GM23338 (cell line): Measurements from ENCODE around the gene GNAT1. TPM values are rescaled to one million over a fixed set of nuclear protein-coding genes. Genes with fewer than 3 reads are reported as not detected.

ENCODE experiments used
- ATAC-seq: fragments of 200-7000 bp; cut with Tn5 transposase; 3 replicates; pipeline ENCODE4 v1.9.1; 2020
- DNase-seq: peaks from one replicate; pipeline ENCODE4 v3.0.0-alpha.2; 2015; ENCODE audit warnings: low spot score
- H2AFZ ChIP-seq: fragments of 200-600 bp; sonication (generic); 2 replicates; pipeline ENCODE4 v1.8.0; 2016; ENCODE audit warnings: antibody characterized with exemption, mild to moderate bottlenecking, moderate library complexity
- H3F3A ChIP-seq: fragments of 200-600 bp; sonication (generic); replicated peaks from 2 replicates; pipeline ENCODE4 v1.8.0; 2017; ENCODE audit warnings: antibody characterized with exemption, mixed run types, low read depth
- H3K27ac ChIP-seq: fragments of 200-600 bp; sonication (generic); 2 replicates; pipeline ENCODE4 v1.6.1; 2016; ENCODE audit warnings: low read depth
- H3K27me3 ChIP-seq: fragments of 200-600 bp; sonication (generic); 2 replicates; pipeline ENCODE4 v1.8.0; 2016; ENCODE audit warnings: mild to moderate bottlenecking, mixed run types, moderate library complexity; ENCODE audit not compliant: insufficient read depth
- H3K36me3 ChIP-seq: fragments of 200-600 bp; sonication (generic); 2 replicates; pipeline ENCODE4 v1.8.0; 2016; ENCODE audit warnings: mild to moderate bottlenecking; ENCODE audit not compliant: insufficient read depth
- H3K4me1 ChIP-seq: fragments of 200-600 bp; sonication (generic); 2 replicates; pipeline ENCODE4 v1.8.0; 2016; ENCODE audit warnings: mild to moderate bottlenecking, moderate library complexity; ENCODE audit not compliant: insufficient read depth
- H3K4me2 ChIP-seq: fragments of 200-600 bp; sonication (generic); 2 replicates; pipeline ENCODE4 v1.7.1; 2017; ENCODE audit warnings: mixed run types
- H3K4me3 ChIP-seq: fragments of 200-600 bp; sonication (generic); 2 replicates; pipeline ENCODE4 v1.6.1; 2016; ENCODE audit warnings: mixed run types
- H3K79me2 ChIP-seq: fragments of 200-600 bp; sonication (generic); replicated peaks from 2 replicates; pipeline ENCODE4 v1.8.0; 2017; ENCODE audit warnings: mild to moderate bottlenecking; ENCODE audit not compliant: insufficient read depth
- H3K9me2 ChIP-seq: fragments of 200-600 bp; sonication (generic); 2 replicates; pipeline ENCODE4 v1.8.0; 2017; ENCODE audit not compliant: insufficient read depth
- H4K20me1 ChIP-seq: fragments of 200-600 bp; sonication (generic); replicated peaks from 2 replicates; pipeline ENCODE4 v1.8.0; 2017; ENCODE audit warnings: mild to moderate bottlenecking; ENCODE audit not compliant: insufficient read depth
- H3K27ac Mint-ChIP-seq: 2 replicates; pipeline ENCODE4 v1.8.0; 2020; ENCODE audit warnings: inconsistent platforms, mild to moderate bottlenecking, moderate library complexity, mixed read lengths
- H3K27me3 Mint-ChIP-seq: 3 replicates; pipeline ENCODE4 v1.8.0; 2022; ENCODE audit warnings: low read depth, mild to moderate bottlenecking, moderate library complexity, mixed read lengths, inconsistent platforms; ENCODE audit not compliant: insufficient read depth, poor library complexity
- H3K36me3 Mint-ChIP-seq: 3 replicates; pipeline ENCODE4 v1.8.0; 2021; ENCODE audit warnings: low read depth, mild to moderate bottlenecking, inconsistent platforms, moderate library complexity, mixed read lengths
- H3K4me1 Mint-ChIP-seq: 3 replicates; pipeline ENCODE4 v1.8.0; 2020; ENCODE audit warnings: mild to moderate bottlenecking, inconsistent platforms, mixed read lengths
- H3K4me3 Mint-ChIP-seq: 3 replicates; pipeline ENCODE4 v1.8.0; 2021; ENCODE audit warnings: moderate library complexity, mild to moderate bottlenecking, inconsistent platforms, mixed read lengths
- H3K9me3 Mint-ChIP-seq: 3 replicates; pipeline ENCODE4 v1.8.0; 2020; ENCODE audit warnings: moderate library complexity, mild to moderate bottlenecking, inconsistent platforms, mixed read lengths
- CTCF ChIP-seq, 2 experiments: fragments of 200-600 bp in 1 of 2; sonication (generic) in 1 of 2; conservative IDR thresholded peaks; 2 replicates each; pipeline versions ENCODE4 v1.5.1 to v1.6.1; 2016 to 2017; ENCODE audit warnings: antibody characterized with exemption in 2 of 2, low read depth in 2 of 2, mild to moderate bottlenecking in 2 of 2, moderate library complexity in 1 of 2
- POLR2AphosphoS5 ChIP-seq: IDR thresholded peaks from 2 replicates; pipeline ENCODE4 v1.6.1; 2016; ENCODE audit warnings: antibody characterized with exemption, low read depth
- STAT1 ChIP-seq: IDR thresholded peaks from one replicate; pipeline ENCODE4 v1.6.1; 2016; ENCODE audit warnings: antibody characterized with exemption; ENCODE audit not compliant: unreplicated experiment
- ZNF114 ChIP-seq: fragments of 250-450 bp; sonication (Bioruptor Pico); IDR thresholded peaks from 2 replicates; pipeline ENCODE4 v1.5.0; 2020; ENCODE audit warnings: mild to moderate bottlenecking, moderate library complexity
- ZNF462 ChIP-seq: fragments of 250-450 bp; sonication (Bioruptor Pico); IDR thresholded peaks from 2 replicates; pipeline ENCODE4 v1.5.0; 2020; ENCODE audit warnings: mild to moderate bottlenecking, moderate library complexity
- polyA plus RNA-seq: library from polyadenylated mRNA; unstranded; fragments of >200 nt; fragmentation: Nextera tagmentation; extraction: Ambion mirVana; gene quantifications from 2 replicates; pipeline ENCODE4 v1.2.1, GENCODE V29; 2016
- total RNA-seq: library from RNA; depleted of rRNA; stranded (reverse); fragments of >200 nt; shearing (Covaris generic); gene quantifications from 2 replicates; pipeline ENCODE4 v1.2.3, GENCODE V29; 2014

GNAT1 gene
- total and polyA plus RNA-seq, 2 experiments from 2014 or later, result not detected

- H3F3A ChIP-seq, result peaks cover 3% of the 10 kb centered on the region
- H3K9me3 Mint-ChIP-seq, result no peaks in the 10 kb centered on the region
- H3K36me3 ChIP-seq, result no peaks in the 10 kb centered on the region
- H3K27me3 Mint-ChIP-seq, result peaks cover 17% of the 10 kb centered on the region
- H3K36me3 Mint-ChIP-seq, result no peaks in the 10 kb centered on the region
- H3K27ac Mint-ChIP-seq, result no peak overlapping the region
- peak; percentile 82 for DNase-seq
- peak overlapping the region; percentile 72 for H2AFZ ChIP-seq
- peaks cover 8% of the 10 kb centered on the region; the same call in 1 of the 2 replicates for H3K4me1 ChIP-seq
- H3K27me3 ChIP-seq, result peaks cover 12% of the 10 kb centered on the region; the same call in 1 of the 2 replicates
- H3K4me3 Mint-ChIP-seq, result 0 out of 3 replicates have a peak overlapping the region, but pooled peaks have one; percentile 16
- H3K4me3 ChIP-seq, result peak overlapping the region; percentile 44; the same call in 1 of the 2 replicates
- ATAC-seq, result peak; percentile 72
- peak overlapping the region; percentile 65; the same call in 1 of the 2 replicates for H3K4me2 ChIP-seq
- peaks cover 8% of the 10 kb centered on the region for H3K4me1 Mint-ChIP-seq
- H3K79me2 ChIP-seq, result no peaks in the 10 kb centered on the region
- TF ChIP-seq ZNF462 (CRISPR knock-in tag) (no peak), POLR2AphosphoS5 (no peak), CTCF (conservative IDR thresholded peaks at IDR 0.05; ENCODE audit: low read depth in 2 of 2) (peak; percentile 82 to 98), ZNF114 (CRISPR knock-in tag) (no peak), STAT1 (no peak)
- no peaks in the 10 kb centered on the region for H3K9me2 ChIP-seq
- no peaks in the 10 kb centered on the region for H4K20me1 ChIP-seq
- no peak overlapping the region for H3K27ac ChIP-seq
These were observed 2.9 kb downstream of the GNAT1 start for GRCh38 chr3:50194128-50194902.
